Raji (cell line): ENCODE measurements around the gene ATXN2.

Experiments
- POLR2A ChIP-seq: IDR thresholded peaks from 2 replicates; pipeline ENCODE4 v1.6.1; 2011; ENCODE audit warnings: low read depth, low read length, control low read depth; ENCODE audit not compliant: insufficient read depth

Gene ATXN2

DNA sequence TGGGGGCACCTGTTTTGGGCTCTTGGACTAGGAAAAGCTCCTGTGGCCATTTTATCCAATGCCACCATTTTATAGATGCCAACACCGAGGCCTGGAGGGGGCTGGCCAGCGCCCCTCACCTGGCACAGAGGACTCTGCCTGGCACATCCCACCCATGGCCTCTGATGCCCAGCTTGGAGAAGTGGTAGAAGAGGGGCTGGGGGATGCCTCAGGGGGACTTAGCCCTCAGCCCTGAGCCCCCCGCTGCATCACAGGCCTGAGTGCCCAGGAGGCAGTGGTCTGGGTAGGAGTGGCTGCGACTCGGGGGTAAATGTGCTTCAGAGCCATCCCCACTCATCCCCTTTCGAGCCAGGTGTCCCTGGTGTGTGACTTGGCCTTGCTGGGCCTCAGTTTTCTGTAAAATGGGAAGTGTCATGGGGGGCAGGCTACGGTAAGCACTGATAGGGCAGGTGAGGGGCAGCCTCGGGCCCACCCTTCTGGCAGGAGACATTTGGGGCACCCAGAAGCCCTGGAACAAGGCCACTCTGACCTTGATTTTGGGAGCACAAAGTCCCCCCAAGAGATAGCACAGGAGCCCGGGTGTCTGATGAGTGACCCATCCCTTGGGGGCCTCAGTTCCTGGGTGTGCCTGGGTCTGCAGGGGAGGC lies 170.9 kb downstream of the ATXN2 start:
- TF ChIP-seq POLR2A: no peak

DNA sequence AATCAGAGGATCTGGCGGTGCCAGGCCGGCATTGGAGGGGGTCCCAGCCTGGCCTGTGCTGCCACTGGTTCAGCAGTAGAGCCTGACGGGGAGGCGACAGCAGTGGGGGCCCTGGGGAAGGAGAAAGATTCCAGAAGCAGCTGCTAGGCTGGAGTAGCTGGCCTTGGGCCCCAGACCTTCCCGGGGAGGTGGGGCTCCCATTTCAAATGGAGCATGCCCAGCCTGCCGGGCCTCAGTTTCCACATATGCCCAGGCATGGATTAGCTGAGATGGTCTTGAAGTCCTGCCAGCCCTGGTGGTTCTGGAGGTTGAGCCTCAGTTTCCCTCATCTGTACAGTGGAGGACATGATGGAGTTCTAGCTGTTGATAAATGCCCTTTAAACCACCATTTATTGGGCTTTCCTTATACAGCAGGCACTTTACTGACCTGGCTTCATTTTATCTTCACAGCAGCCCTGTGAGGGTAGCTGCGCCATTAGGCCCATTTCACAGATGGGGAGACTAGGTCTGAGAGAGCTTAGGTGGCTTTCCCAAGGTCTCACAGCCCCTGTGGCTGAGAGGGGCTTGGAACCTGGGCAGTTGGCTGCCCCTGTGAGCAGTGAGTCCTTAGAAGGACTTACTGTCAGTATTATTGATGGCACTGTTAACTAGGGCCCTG lies 171.6 kb downstream of the ATXN2 start:
- TF ChIP-seq POLR2A: no peak

DNA sequence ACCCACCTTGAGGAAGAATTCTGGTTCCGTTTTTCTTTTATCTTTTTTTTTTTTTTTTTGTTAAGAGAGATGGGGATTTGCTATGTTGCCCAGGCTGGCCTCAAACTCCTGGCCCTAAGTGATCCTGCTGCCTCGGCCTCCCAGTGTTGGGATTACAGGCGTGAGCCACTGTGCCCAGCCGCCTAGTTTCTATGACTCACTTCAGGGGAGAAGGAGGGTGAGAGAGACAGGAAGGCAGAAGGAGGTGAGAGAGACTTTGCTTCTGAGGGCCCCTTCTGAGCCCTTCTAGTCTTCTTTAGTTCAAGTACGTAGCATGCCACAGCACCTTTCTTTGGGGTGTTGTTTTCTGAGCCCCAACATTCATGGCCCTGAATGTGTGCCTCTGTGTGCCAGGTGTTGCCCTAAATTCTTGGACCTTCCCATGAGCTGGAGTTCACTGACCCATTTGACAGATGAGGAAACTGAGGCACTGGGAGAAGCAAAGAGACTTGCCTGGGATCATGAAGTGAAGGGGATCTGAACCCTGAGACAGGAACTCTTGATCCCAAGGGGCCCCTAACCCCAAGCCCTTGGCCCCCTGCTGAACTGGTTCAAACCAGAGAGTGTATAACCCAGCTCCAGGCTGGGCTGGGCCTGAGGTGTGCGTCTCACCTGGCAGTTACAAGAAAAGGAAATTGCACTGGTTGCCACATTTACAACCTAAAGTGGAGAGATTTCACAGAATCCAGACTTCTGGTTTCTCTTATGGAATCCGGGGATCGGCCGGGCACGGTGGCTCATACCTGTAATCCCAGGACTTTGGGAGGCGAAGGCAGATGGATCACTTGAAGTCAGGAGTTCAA lies 172.6 kb downstream of the ATXN2 start:
- no peak for TF ChIP-seq POLR2A

DNA sequence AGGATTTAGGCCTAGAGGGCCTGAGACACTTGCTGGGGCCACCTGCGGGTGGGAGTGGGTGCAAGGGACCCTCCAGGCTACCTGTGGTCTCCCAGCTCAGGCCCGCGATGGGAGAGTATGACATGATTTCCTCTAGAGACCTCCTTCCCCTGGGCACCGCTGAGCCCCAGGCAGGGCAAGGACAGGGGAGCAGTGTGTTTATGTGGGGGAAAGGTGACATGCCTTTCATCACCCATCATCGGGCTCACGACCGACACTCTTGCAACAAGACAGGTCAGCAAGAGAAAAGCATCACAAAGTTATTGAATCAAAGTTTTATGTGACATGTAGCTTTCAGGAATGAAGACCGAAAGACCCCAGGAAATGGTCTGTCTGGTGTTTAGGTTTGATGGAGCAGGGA lies 173.5 kb downstream of the ATXN2 start:
- TF ChIP-seq POLR2A: no peak

DNA sequence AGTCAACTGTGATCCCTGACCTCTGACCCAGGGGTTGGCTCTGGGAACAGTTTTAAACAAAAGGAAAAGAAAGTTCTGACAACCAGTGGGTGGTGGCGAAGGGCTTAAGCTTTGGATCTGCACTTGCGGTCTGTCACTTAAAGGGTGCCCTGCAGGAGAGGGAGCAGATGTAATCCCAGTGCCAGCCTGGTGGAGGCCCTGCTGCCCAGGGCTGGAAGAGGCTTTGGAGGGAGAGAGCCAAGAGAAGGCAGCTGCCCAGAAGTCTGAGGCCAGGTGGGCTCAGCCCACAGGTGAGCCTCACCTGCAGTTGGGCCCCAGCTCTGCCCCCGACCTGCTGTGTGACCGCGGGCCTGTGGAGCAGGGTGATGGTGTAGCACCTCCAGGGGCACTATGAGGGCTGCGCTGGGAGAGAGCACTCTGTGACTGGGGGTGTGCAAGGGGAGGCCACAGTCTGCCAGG lies 174.3 kb downstream of the ATXN2 start:
- TF ChIP-seq POLR2A: no peak

DNA sequence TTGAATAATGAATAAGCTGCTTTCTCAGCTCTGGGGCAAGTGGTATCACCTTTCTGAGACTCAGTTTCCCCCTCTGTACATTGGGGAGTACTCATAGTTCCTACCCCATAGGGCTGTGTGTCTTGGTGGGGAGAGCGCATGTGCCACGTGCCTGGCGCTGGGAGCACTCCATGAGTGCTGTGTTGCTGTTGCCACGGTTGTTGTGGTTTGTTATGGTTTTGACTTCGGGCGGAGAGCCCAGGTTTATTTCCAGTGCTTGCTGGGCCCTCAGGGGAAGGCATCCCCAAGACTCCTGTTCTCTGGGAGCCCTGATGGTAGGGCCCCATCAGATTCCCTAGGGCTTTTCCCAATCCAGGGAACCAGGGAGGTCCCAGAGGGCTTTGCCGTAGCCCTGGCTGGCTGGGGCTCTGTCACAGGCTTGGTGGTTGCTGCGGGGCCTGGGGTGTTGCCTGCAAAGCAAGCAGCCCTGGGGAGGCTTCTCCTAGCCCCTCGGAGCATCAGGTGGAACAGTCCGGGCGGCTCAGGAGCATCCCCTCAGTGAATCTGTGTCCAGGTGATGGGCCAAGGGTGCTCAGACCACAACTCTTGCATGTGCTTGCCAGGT lies 174.8 kb downstream of the ATXN2 start:
- TF ChIP-seq POLR2A: no peak

DNA sequence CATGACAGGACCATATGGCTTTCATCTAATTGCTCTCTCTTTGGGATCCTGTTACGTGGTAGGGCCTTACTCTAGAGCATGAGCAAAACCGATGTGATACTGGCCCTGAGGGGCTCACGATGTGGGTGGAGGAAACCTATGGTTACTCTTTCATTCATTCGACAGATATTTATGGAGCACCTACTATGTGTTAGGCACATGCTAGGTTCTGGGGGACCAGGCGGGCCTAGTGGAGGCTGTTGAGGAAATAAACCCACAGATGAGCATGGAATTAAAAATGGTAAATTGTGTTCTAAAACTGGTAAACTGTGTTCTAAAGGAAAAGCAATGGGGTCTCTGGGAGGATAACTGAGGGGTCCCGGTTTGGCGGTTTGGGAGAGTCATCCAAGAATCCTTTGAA lies 178.6 kb downstream of the ATXN2 start:
- TF ChIP-seq POLR2A: no peak

DNA sequence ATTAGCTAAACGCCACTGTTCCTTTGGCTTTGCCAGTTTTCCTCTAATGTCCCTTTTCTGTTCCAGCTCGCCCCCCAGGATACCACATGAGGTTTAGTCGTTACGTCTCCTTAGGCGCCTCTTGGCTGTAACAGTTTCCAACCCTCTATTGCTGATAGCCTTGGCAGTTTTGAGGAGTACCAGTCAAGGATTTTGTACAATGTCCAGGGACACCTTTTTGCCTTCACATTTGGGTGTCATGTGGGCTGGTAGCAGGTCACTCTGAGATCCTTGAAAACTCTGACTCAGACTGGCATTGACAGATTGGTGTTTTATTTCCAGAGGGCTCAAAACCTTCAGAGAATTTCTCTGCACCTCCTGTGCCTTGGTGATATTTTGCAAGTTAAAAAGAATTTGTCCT lies 179.3 kb downstream of the ATXN2 start:
- no peak for TF ChIP-seq POLR2A

DNA sequence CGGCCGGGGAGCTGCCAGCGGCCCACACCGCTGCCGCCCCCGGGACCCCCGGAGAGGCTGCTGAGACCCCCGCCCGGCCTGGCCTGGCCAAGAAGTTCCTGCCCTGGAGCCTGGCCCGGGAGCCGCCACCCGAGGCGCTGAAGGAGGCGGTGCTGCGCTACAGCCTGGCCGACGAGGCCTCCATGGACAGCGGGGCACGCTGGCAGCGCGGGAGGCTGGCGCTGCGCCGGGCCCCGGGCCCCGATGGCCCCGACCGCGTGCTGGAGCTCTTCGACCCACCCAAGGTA lies 180.6 kb downstream of the ATXN2 start:
- TF ChIP-seq POLR2A: no peak

DNA sequence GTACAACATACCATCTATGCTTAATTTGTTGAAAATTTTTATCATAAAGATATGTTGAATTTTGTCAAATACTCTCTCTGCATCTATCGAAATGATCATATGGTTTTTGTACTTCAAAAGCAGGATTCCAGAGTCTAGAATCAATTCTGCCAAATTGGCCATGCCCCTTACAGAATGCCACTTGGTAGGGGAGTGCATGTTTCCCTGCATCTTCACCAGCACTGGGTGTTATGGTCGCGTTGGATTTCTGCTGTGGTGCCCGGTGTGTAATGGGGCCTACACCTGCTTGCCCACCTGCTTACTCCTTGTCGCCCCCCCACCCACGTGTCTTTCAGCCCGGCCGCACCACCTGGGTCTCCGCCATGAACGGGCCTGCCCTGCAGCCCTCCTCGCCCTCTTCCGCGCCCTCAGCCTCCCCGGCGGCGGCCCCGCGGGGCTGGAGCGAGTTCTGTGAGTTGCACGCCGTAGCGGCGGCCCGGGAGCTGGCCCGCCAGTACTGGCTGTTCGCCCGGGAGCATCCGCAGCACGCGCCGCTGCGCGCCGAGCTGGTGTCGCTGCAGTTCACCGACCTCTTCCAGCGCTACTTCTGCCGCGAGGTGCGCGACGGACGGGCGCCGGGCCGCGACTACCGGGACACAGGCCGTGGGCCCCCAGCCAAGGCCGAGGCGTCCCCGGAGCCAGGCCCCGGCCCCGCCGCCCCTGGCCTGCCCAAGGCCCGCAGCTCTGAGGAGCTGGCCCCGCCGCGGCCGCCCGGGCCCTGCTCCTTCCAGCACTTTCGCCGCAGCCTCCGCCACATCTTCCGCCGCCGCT lies 181.1 kb downstream of the ATXN2 start:
- TF ChIP-seq POLR2A: no peak

DNA sequence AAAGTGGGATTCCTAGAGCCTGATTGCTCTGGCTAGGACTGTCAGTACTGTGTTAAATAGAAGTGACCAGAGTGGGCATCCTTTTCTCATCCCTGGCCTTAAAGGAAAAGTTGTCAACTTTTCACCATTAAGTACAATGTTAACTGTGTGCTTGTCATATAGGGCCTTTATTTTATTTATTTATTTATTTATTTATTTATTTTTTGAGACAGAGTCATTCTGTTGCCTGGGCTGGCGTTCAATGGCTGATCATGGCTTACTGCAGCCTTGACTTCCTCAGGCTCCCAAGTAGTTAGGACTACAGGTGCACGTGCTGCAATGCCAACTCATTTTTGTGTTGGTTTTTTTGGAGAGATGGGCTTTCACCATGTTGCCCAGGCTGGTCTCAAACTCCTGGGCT lies 181.8 kb downstream of the ATXN2 start:
- no peak for TF ChIP-seq POLR2A

DNA sequence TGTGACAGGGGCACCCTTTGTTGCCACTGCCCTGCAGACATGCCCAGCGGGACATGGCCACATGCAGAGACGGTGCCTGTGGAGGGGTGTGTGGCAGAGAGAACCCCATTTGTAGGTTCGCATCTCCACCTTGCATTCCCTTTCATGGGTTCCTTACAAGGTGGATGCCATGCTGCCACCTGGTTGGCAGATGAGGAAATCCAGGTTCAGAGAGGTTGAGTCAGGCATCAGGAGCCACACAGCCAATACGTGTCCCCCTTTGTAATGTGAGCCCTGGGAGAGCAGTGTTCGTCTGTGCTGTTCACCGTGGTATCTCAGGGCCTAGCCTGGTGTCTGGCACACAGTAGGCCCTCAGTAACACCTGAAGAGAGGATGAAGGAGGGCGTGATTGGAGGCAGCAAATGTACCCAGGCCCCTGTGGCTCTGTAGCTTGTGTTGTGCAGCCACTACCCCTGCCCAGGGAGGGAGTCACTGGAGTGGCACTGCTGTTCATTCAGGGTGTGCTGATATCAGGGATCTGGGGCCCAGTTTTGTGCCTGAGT lies 184.3 kb downstream of the ATXN2 start:
- no peak for TF ChIP-seq POLR2A

DNA sequence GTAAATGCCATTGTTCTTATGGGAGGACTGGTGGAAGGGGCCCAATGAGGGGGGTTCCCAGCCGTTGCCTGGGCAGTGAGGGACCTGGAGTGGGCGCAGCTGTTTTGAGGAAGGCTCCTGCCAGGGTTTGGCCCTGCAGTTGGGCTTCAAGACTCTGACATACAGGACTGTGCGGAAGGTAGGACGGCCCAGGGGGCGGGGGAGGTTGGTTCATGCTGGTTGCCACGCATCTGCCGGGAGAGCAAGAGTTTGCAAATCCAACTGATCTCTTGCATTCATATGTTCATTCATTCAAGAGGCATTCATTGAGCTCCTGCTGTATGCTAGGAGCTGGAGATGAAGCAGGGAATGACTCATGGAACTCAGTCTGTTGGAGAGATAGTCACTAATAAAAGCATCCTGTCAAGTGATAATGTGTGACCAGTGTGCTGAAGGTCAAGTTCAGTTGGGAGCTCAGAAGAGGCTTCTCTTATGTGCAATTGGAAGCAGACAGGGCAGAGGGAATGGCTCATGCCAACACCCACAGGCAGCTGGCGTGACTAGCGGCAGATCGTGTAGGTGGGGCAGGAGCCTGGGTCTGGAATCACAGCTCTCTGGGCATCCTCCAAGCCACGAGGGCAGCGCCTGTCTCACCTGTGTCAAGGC lies 185.6 kb downstream of the ATXN2 start:
- no peak for TF ChIP-seq POLR2A

DNA sequence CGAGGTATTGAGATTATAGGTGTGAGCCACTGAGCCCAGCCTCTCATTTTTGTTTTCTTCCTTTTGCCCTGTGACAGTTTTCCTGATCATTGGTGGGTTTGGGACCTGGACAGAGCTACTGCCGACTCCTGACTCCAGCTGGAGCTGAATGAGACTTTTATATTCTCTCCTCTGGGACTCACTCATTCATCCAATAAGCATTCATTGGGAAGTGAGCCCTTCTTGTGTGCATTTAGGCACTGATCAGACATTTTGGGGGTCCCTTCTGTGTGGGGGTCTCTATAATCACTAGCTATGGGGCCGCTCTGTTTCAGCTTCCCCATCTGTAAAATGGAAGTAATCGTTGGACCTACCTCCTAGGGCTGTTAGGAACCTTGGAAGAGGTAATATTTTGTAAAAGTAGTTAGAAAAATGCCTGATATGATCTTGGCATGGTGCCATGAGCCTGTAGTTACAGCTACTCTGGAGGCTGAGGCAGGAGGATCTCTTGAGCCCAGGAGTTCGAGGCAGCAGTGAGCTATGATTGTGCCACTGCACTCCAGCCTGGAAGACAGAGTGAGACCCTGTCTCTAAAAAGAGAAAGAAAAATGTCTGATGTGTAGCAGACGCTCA lies 186.2 kb downstream of the ATXN2 start:
- no peak for TF ChIP-seq POLR2A
